Activated CD4-positive, alpha-beta T cell treated with anti-CD3 and anti-CD28 coated beads, Interleukin-2, amount 50 U/mL, for 4 hours (primary cell): ENCODE results near the gene GUCA1A.
"Not testable (repeated sequence)": the region's sequence is repeated elsewhere in the genome, so short reads cannot be mapped to it uniquely, and the experiment has no call there.

Experiments
- DNase-seq, 2 experiments: peaks; one replicate each; pipeline ENCODE4 v3.0.0-alpha.2; 2020

Gene GUCA1A

GRCh38 chr6:42216495-42216894 lies 43.3 kb downstream of the GUCA1A start:
- DNase-seq: not testable (repeated sequence)

- DNase-seq: no peak
Observed at GRCh38 chr6:42217157-42217518, 44.0 kb downstream of the GUCA1A start.

GRCh38 chr6:42217519-42218367 lies 44.6 kb downstream of the GUCA1A start, which contains the start of gene MRPS10:
Gene MRPS10, minus strand, starts transcription at chr6:42217861. Its CDS starts 12 bp downstream, at chr6:42217849.
- DNase-seq: peak; percentile 87 to 89

GRCh38 chr6:42220807-42221206 lies 47.6 kb downstream of the GUCA1A start:
- no peak for DNase-seq

- DNase-seq: no peak
Observed at GRCh38 chr6:42221546-42221945, 48.4 kb downstream of the GUCA1A start.

GRCh38 chr6:42222448-42222847 lies 49.3 kb downstream of the GUCA1A start:
- DNase-seq: no peak

GRCh38 chr6:42224222-42225028 lies 51.3 kb downstream of the GUCA1A start:
- no peak for DNase-seq

- DNase-seq: no peak
Observed at GRCh38 chr6:42225029-42225339, 51.8 kb downstream of the GUCA1A start.

GRCh38 chr6:42225419-42225818 lies 52.3 kb downstream of the GUCA1A start:
- DNase-seq: no peak

- no peak for DNase-seq
Observed at GRCh38 chr6:42226161-42226611, 53.0 kb downstream of the GUCA1A start.

GRCh38 chr6:42226645-42227143 lies 53.5 kb downstream of the GUCA1A start:
- DNase-seq: no peak

- no peak for DNase-seq
Observed at GRCh38 chr6:42227173-42227850, 54.1 kb downstream of the GUCA1A start.

- DNase-seq: no peak
Observed at GRCh38 chr6:42228305-42228704, 55.1 kb downstream of the GUCA1A start.
